H9 (cell line): ENCODE data around the gene TRPM8. TPM values are rescaled to one million over a fixed set of nuclear protein-coding genes. Genes with fewer than 3 reads are reported as not detected.

Experiments used
- DNase-seq: peaks from one replicate; pipeline ENCODE4 v3.0.0-alpha.2; 2017
- H2AFZ ChIP-seq: one replicate; pipeline ENCODE4 v1.6.1; 2013; ENCODE audit warnings: mild to moderate bottlenecking, low read length, control low read depth, moderate library complexity
- H2AK5ac ChIP-seq: 2 replicates; pipeline ENCODE4 v1.6.1; 2013; ENCODE audit warnings: low read length, control low read depth, mixed read lengths; ENCODE audit not compliant: insufficient read length
- H2BK120ac ChIP-seq: one replicate; pipeline ENCODE4 v1.6.1; 2013; ENCODE audit warnings: low read depth, mild to moderate bottlenecking, low read length, control low read depth, inconsistent platforms; ENCODE audit not compliant: poor library complexity, severe bottlenecking
- H2BK12ac ChIP-seq: 2 replicates; pipeline ENCODE4 v1.6.1; 2013; ENCODE audit warnings: low read length, control low read depth, mixed read lengths, low read depth; ENCODE audit not compliant: insufficient read length
- H2BK15ac ChIP-seq: 2 replicates; pipeline ENCODE4 v1.6.1; 2013; ENCODE audit warnings: low read depth, low read length, control low read depth
- H2BK20ac ChIP-seq: one replicate; pipeline ENCODE4 v1.6.1; 2013; ENCODE audit warnings: low read depth, mild to moderate bottlenecking, low read length, control low read depth, inconsistent platforms; ENCODE audit not compliant: poor library complexity, severe bottlenecking
- H2BK5ac ChIP-seq: 2 replicates; pipeline ENCODE4 v1.6.1; 2013; ENCODE audit warnings: low read length, control low read depth, mixed read lengths; ENCODE audit not compliant: insufficient read length
- H3K14ac ChIP-seq: 2 replicates; pipeline ENCODE4 v1.6.1; 2013; ENCODE audit warnings: low read length, control low read depth; ENCODE audit not compliant: insufficient read depth
- H3K18ac ChIP-seq: 2 replicates; pipeline ENCODE4 v1.6.1; 2013; ENCODE audit warnings: low read depth, mild to moderate bottlenecking, mixed read lengths, low read length, control low read depth; ENCODE audit not compliant: insufficient read length
- H3K23ac ChIP-seq: 2 replicates; pipeline ENCODE4 v1.6.1; 2013; ENCODE audit warnings: low read length, control low read depth, mixed read lengths, low read depth; ENCODE audit not compliant: insufficient read length
- H3K23me2 ChIP-seq: 2 replicates; pipeline ENCODE4 v1.6.1; 2013; ENCODE audit warnings: low read depth, mild to moderate bottlenecking, mixed read lengths, low read length, control low read depth; ENCODE audit not compliant: insufficient read length, poor library complexity, severe bottlenecking
- H3K27ac ChIP-seq: 2 replicates; pipeline ENCODE4 v1.5.1; 2013; ENCODE audit warnings: low read length, control low read depth, mixed read lengths, low read depth; ENCODE audit not compliant: insufficient read length
- H3K27me3 ChIP-seq: 2 replicates; pipeline ENCODE4 v1.6.1; 2013; ENCODE audit warnings: low read length, control low read depth, inconsistent platforms; ENCODE audit not compliant: insufficient read depth
- H3K4ac ChIP-seq: 2 replicates; pipeline ENCODE4 v1.6.1; 2013; ENCODE audit warnings: low read depth, mild to moderate bottlenecking, control low read depth, inconsistent platforms, low read length, moderate library complexity
- H3K4me1 ChIP-seq: 2 replicates; pipeline ENCODE4 v1.6.1; 2013; ENCODE audit warnings: low read length, control low read depth, inconsistent platforms; ENCODE audit not compliant: insufficient read depth
- H3K4me2 ChIP-seq: 2 replicates; pipeline ENCODE4 v1.6.1; 2013; ENCODE audit warnings: low read length, control low read depth, mixed read lengths; ENCODE audit not compliant: insufficient read length, insufficient read depth
- H3K56ac ChIP-seq: 2 replicates; pipeline ENCODE4 v1.6.1; 2013; ENCODE audit warnings: low read depth, mild to moderate bottlenecking, mixed read lengths, low read length, control low read depth; ENCODE audit not compliant: insufficient read length
- H3K79me1 ChIP-seq: 2 replicates; pipeline ENCODE4 v1.6.1; 2013; ENCODE audit warnings: low read depth, mild to moderate bottlenecking, moderate library complexity, low read length, control low read depth, inconsistent platforms; ENCODE audit not compliant: insufficient read depth, poor library complexity, severe bottlenecking
- H3K79me2 ChIP-seq: 2 replicates; pipeline ENCODE4 v1.6.1; 2013; ENCODE audit warnings: low read length, control low read depth, inconsistent platforms; ENCODE audit not compliant: insufficient read depth
- H3K9ac ChIP-seq: 2 replicates; pipeline ENCODE4 v1.6.1; 2013; ENCODE audit warnings: low read length, control low read depth, mixed read lengths; ENCODE audit not compliant: insufficient read length; ENCODE audit errors: extremely low read depth
- H3K9me3 ChIP-seq: one replicate; pipeline ENCODE4 v1.6.1; 2013; ENCODE audit warnings: low read depth, low read length, inconsistent platforms; ENCODE audit not compliant: control insufficient read depth
- H3T11ph ChIP-seq: one replicate; pipeline ENCODE4 v1.6.1; 2013; ENCODE audit warnings: mild to moderate bottlenecking, low read length, control low read depth, inconsistent platforms
- H4K20me1 ChIP-seq: one replicate; pipeline ENCODE4 v1.6.1; 2013; ENCODE audit not compliant: control insufficient read depth, insufficient read length, insufficient read depth
- H4K5ac ChIP-seq: 2 replicates; pipeline ENCODE4 v1.6.1; 2013; ENCODE audit warnings: low read depth, mild to moderate bottlenecking, mixed read lengths, low read length, control low read depth; ENCODE audit not compliant: insufficient read length
- H4K8ac ChIP-seq: replicated peaks from 2 replicates; pipeline ENCODE4 v1.6.1; 2013; ENCODE audit warnings: low read length, control low read depth, mixed read lengths, low read depth; ENCODE audit not compliant: insufficient read length
- H4K91ac ChIP-seq: 2 replicates; pipeline ENCODE4 v1.6.1; 2013; ENCODE audit warnings: low read depth, mild to moderate bottlenecking, moderate library complexity, mixed read lengths, low read length, control low read depth; ENCODE audit not compliant: insufficient read length
- H3K27ac Mint-ChIP-seq, 3 experiments: 2 replicates in 2 of 3; 3 replicates in 1 of 3; pipeline ENCODE4 v1.8.0; 2020 to 2021; ENCODE audit warnings: mixed read lengths in 3 of 3, mild to moderate bottlenecking in 1 of 3, moderate library complexity in 1 of 3
- H3K27me3 Mint-ChIP-seq: 2 replicates; pipeline ENCODE4 v1.8.0; 2021; ENCODE audit warnings: low read depth, mild to moderate bottlenecking, moderate library complexity, mixed read lengths
- H3K36me3 Mint-ChIP-seq, 3 experiments: 2 replicates in 2 of 3; 3 replicates in 1 of 3; pipeline ENCODE4 v1.8.0; 2020 to 2021; ENCODE audit warnings: low read depth in 3 of 3, mixed read lengths in 3 of 3; ENCODE audit not compliant: insufficient read depth in 1 of 3
- H3K4me1 Mint-ChIP-seq, 2 experiments: 2 replicates each; pipeline ENCODE4 v1.8.0; 2020; ENCODE audit warnings: mixed read lengths in 2 of 2
- H3K4me3 Mint-ChIP-seq, 2 experiments: 2 replicates in 1 of 2; 3 replicates in 1 of 2; pipeline ENCODE4 v1.8.0; 2020 to 2021; ENCODE audit warnings: mild to moderate bottlenecking in 2 of 2, mixed read lengths in 2 of 2, moderate library complexity in 1 of 2
- H3K9me3 Mint-ChIP-seq, 2 experiments: 2 replicates in 1 of 2; 3 replicates in 1 of 2; pipeline ENCODE4 v1.8.0; 2020; ENCODE audit warnings: mild to moderate bottlenecking in 2 of 2, mixed read lengths in 2 of 2, moderate library complexity in 1 of 2
- WGBS: extraction: QIAGEN DNeasy Blood & Tissue Kit; methylation state at CpG from one replicate; pipeline ENCODE4 v1.1.7; 2013; ENCODE audit warnings: missing lambda C conversion rate, low lambda C conversion rate, mixed read lengths; ENCODE audit not compliant: insufficient read length; ENCODE audit errors: extremely low coverage; 5-methylcytosine and 5-hydroxymethylcytosine counted together
- total RNA-seq: library from RNA; stranded (reverse); gene quantifications from 2 replicates; pipeline ENCODE4 v1.2.1, GENCODE V29; 2021
- TF ChIP-seq, protein P1 (sequence below): fragments of 200-600 bp; sonication (generic); conservative IDR thresholded peaks from 3 replicates; pipeline ENCODE4 v1.8.0; 2021; ENCODE audit warnings: antibody characterized with exemption, mild to moderate bottlenecking

Gene TRPM8
- total RNA-seq, 1 experiment from 2014 or later: 0.28 TPM

DNA sequence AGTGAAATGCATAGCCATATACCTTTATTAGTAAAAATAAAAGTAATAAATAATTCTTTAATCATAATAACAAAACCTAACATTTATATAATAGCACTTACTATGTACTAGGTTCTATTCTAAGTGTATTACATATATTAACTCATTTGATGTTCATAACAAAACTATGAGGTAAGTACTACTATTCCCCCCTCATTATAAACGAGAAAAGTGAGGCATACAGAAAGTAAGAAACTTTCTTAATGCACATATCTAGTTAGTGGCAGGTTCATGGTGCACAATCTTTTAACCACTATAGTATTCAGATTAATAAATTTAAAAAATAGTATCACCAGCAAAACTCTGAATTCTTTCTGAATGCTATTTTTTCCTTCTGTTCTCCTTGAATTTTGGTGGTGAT is 27.5 kb downstream of the TRPM8 start:
- TF ChIP-seq, protein P1, sequence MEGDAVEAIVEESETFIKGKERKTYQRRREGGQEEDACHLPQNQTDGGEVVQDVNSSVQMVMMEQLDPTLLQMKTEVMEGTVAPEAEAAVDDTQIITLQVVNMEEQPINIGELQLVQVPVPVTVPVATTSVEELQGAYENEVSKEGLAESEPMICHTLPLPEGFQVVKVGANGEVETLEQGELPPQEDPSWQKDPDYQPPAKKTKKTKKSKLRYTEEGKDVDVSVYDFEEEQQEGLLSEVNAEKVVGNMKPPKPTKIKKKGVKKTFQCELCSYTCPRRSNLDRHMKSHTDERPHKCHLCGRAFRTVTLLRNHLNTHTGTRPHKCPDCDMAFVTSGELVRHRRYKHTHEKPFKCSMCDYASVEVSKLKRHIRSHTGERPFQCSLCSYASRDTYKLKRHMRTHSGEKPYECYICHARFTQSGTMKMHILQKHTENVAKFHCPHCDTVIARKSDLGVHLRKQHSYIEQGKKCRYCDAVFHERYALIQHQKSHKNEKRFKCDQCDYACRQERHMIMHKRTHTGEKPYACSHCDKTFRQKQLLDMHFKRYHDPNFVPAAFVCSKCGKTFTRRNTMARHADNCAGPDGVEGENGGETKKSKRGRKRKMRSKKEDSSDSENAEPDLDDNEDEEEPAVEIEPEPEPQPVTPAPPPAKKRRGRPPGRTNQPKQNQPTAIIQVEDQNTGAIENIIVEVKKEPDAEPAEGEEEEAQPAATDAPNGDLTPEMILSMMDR: no peak
- no peak overlapping the region for H3K56ac ChIP-seq
- Mint-ChIP-seq H3K9me3 (peaks cover 4% of the 10 kb centered on the region in 2 experiments; a peak in 3 of 5 replicates), H3K36me3 (no peaks in the 10 kb centered on the region), H3K27me3 (peaks cover 10% of the 10 kb centered on the region), H3K4me3 (no peak overlapping the region), H3K4me1 (peaks cover 3 to 5% of the 10 kb centered on the region in 2 experiments; a peak in 2 of 4 replicates), H3K27ac (no peak overlapping the region)
- DNase-seq: no peak
- WGBS: no CpG with 5 or more reads among the region's 1 CpG
- no peak overlapping the region for H2BK20ac ChIP-seq
- H2AK5ac ChIP-seq: no peak overlapping the region
- H3K23me2 ChIP-seq: no peaks in the 10 kb centered on the region
- no peak overlapping the region for H3K27ac ChIP-seq
- no peak overlapping the region for H2BK12ac ChIP-seq
- H2AFZ ChIP-seq: no peak overlapping the region
- H3K18ac ChIP-seq: no peak overlapping the region
- no peak overlapping the region for H3K4ac ChIP-seq
- no peaks in the 10 kb centered on the region for H3K4me1 ChIP-seq
- H2BK5ac ChIP-seq: no peak overlapping the region
- H3K9me3 ChIP-seq: no peaks in the 10 kb centered on the region
- no peaks in the 10 kb centered on the region for H3K79me1 ChIP-seq
- H3T11ph ChIP-seq: no peak overlapping the region
- H4K91ac ChIP-seq: no peak overlapping the region
- no peaks in the 10 kb centered on the region for H3K27me3 ChIP-seq
- H4K5ac ChIP-seq: no peak overlapping the region
- no peaks in the 10 kb centered on the region for H4K20me1 ChIP-seq
- H3K14ac ChIP-seq: no peak overlapping the region
- H3K23ac ChIP-seq: no peak overlapping the region
- H2BK15ac ChIP-seq: no peak overlapping the region
- no peaks in the 10 kb centered on the region for H3K79me2 ChIP-seq
- H4K8ac ChIP-seq: no peak overlapping the region
- H3K4me2 ChIP-seq: no peak overlapping the region
- H3K9ac ChIP-seq: no peak overlapping the region
- H2BK120ac ChIP-seq: no peak overlapping the region
